Peyer's patch (tissue), 4 donors: ENCODE results near the gene PLEKHA3. TPM values are rescaled to one million over a fixed set of nuclear protein-coding genes. Genes with fewer than 3 reads are reported as not detected.
"Not testable (repeated sequence)": the region's sequence is repeated elsewhere in the genome, so short reads cannot be mapped to it uniquely, and the experiment has no call there.

Source experiments
- DNase-seq, 3 donors: peaks; one replicate each; pipeline ENCODE4 v3.0.0-alpha.2; 2017 to 2019
- H3K27ac ChIP-seq, 4 donors: fragments of 200-600 bp; sonication (generic); one replicate each; pipeline ENCODE4 v1.5.1; 2016 to 2019
- H3K27me3 ChIP-seq, 2 donors: fragments of 200-600 bp; sonication (generic); one replicate each; pipeline ENCODE4 v1.5.1; 2019
- H3K36me3 ChIP-seq, 3 donors: fragments of 200-600 bp; sonication (generic); one replicate each; pipeline ENCODE4 v1.5.1; 2016 to 2019
- H3K4me1 ChIP-seq, 4 donors: fragments of 200-600 bp; sonication (generic); one replicate each; pipeline ENCODE4 v1.5.1; 2016 to 2019
- H3K4me3 ChIP-seq, 4 donors: fragments of 200-600 bp; sonication (generic); 1 replicate in 3 of 4; 2 replicates in 1 of 4; pipeline ENCODE4 v1.5.1; 2016 to 2019; ENCODE audit warnings: mild to moderate bottlenecking in 1 of 4
- H3K9me3 ChIP-seq, 4 donors: fragments of 200-600 bp; sonication (generic); one replicate each; pipeline ENCODE4 v1.5.1; 2016 to 2019; ENCODE audit warnings: mild to moderate bottlenecking in 1 of 4
- CTCF ChIP-seq, 6 experiments: fragments of 450-650 bp in 4 of 6; fragments of 200-600 bp in 2 of 6; sonication (generic) in 1 of 6; IDR thresholded peaks; one replicate each; pipeline ENCODE4 v1.5.1; 2017 to 2019; ENCODE audit warnings: antibody characterized with exemption in 6 of 6, mild to moderate bottlenecking in 3 of 6, moderate library complexity in 1 of 6
- POLR2A ChIP-seq, 2 donors: fragments of 450-650 bp; IDR thresholded peaks; one replicate each; pipeline ENCODE4 v1.5.1; 2017; ENCODE audit warnings: antibody characterized with exemption in 2 of 2, mild to moderate bottlenecking in 2 of 2, moderate library complexity in 2 of 2
- total RNA-seq, 4 donors: library from RNA; depleted of rRNA; stranded (reverse); fragments of >200 nt; gene quantifications; one replicate each; pipeline ENCODE4 v1.1.0, GENCODE V29; 2016

Gene PLEKHA3
- total RNA-seq, 4 donors from 2014 or later = 7.4 to 13.3 (median 8.6) TPM

- no peak for DNase-seq
- no peak for TF ChIP-seq CTCF (IDR thresholded peaks at IDR 0.05)
- no peak for TF ChIP-seq POLR2A (IDR thresholded peaks at IDR 0.05)
- H3K4me3 ChIP-seq = no peak overlapping the region
- no peaks in the 10 kb centered on the region for H3K4me1 ChIP-seq
- no peaks in the 10 kb centered on the region for H3K9me3 ChIP-seq
- no peak overlapping the region for H3K27ac ChIP-seq
- no peaks in the 10 kb centered on the region for H3K27me3 ChIP-seq
- no peaks in the 10 kb centered on the region for H3K36me3 ChIP-seq
These were observed 22.8 kb upstream of the PLEKHA3 start for GRCh38 chr2:178457390-178457886.

- Histone ChIP-seq H3K27me3 (no peaks in the 10 kb centered on the region), H3K9me3 (no peaks in the 10 kb centered on the region), H3K4me1 (no peaks in the 10 kb centered on the region), H3K4me3 (no peak overlapping the region), H3K27ac (no peak overlapping the region), H3K36me3 (peaks cover 0 to 5% (median 0%) of the 10 kb centered on the region in 3 donors)
- TF ChIP-seq POLR2A (IDR thresholded peaks at IDR 0.05) = no peak
- TF ChIP-seq CTCF (IDR thresholded peaks at IDR 0.05) = no peak
- DNase-seq = no peak
These were observed 10.9 kb upstream of the PLEKHA3 start for GRCh38 chr2:178469219-178469849.

GRCh38 chr2:178471313-178471712, 8.9 kb upstream of the PLEKHA3 start:
- not testable (repeated sequence) for H3K36me3 ChIP-seq, H3K4me3 ChIP-seq, H3K4me1 ChIP-seq, DNase-seq, H3K27me3 ChIP-seq, H3K27ac ChIP-seq, H3K9me3 ChIP-seq

GRCh38 chr2:178473373-178473772, 6.9 kb upstream of the PLEKHA3 start:
- TF ChIP-seq CTCF (IDR thresholded peaks at IDR 0.05) = no peak
- no peak for TF ChIP-seq POLR2A (IDR thresholded peaks at IDR 0.05)
- Histone ChIP-seq H3K4me3 (no peak overlapping the region), H3K27me3 (no peaks in the 10 kb centered on the region), H3K27ac (no peak overlapping the region), H3K36me3 (peaks cover 0 to 5% (median 0%) of the 10 kb centered on the region in 3 donors), H3K9me3 (no peaks in the 10 kb centered on the region), H3K4me1 (peaks cover 0 to 3% (median 0%) of the 10 kb centered on the region in 4 donors)
- DNase-seq = no peak

GRCh38 chr2:178473931-178474330, 6.3 kb upstream of the PLEKHA3 start:
- Histone ChIP-seq H3K9me3 (no peaks in the 10 kb centered on the region), H3K4me1 (peaks cover 0 to 3% (median 0%) of the 10 kb centered on the region in 4 donors), H3K27me3 (no peaks in the 10 kb centered on the region), H3K27ac (no peak overlapping the region), H3K36me3 (peaks cover 0 to 4% (median 0%) of the 10 kb centered on the region in 3 donors), H3K4me3 (no peak overlapping the region)
- no peak for DNase-seq
- TF ChIP-seq CTCF (IDR thresholded peaks at IDR 0.05) = no peak

GRCh38 chr2:178474560-178474959, 5.7 kb upstream of the PLEKHA3 start:
- Histone ChIP-seq H3K36me3 (no peaks in the 10 kb centered on the region), H3K9me3 (no peaks in the 10 kb centered on the region), H3K27me3 (no peaks in the 10 kb centered on the region), H3K27ac (no peak overlapping the region), H3K4me1 (peaks cover 0 to 4% (median 2%) of the 10 kb centered on the region in 4 donors), H3K4me3 (no peak overlapping the region)
- TF ChIP-seq CTCF (IDR thresholded peaks at IDR 0.05) = no peak
- TF ChIP-seq POLR2A (IDR thresholded peaks at IDR 0.05) = no peak
- DNase-seq = no peak
